SHP77 treated with DMSO at 0.1 percent for 48 hours (cell line): ENCODE measurements around the gene PPOX.

ENCODE experiments used
- DNase-seq: peaks from one replicate; lab custom pipeline; 2025; lab: John Stamatoyannopoulos, UW

PPOX gene

DNA sequence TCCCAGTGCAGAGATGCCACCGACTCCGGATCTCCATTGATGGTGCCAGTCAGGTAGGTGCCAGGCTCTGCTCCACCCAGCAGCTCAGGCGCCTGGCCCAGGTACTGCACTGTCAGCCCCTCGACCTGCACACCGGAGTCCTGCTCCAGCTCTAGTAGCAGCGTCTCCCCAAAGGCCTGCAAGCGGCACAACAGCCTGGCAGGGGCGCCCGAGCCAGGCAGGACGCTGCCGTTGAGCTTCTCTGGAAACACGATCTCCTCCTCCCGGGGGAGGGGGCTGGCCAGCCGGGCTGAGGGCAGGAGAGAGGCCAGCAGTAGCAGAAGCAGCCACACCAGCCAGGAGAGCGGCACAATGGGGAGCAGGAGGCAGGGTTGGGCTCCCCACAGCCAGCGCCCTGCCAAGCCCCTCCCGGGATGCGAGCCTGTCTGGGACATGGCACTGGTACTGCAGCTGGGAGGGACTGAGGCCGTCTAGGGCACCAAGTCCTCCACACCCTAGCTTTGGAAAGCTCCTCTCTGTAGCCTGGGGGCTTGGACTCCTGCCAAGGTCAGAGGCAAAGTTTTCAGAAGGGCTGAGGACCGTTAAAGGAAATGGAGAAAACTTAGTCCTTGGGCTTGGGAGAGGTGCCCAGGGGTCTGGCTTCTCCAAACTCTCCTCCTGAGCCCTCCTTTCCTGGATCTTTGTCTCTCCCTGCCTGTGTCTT is 32.1 kb downstream of the PPOX start:
- no peak for DNase-seq

- DNase-seq: no peak
Observed at GRCh38 chr1:161198897-161199431, 32.7 kb downstream of the PPOX start, which contains the start of gene ADAMTS4. Gene ADAMTS4 (minus strand): TSS chr1:161199054. CDS start chr1:161198627, 427 bp downstream.

DNA sequence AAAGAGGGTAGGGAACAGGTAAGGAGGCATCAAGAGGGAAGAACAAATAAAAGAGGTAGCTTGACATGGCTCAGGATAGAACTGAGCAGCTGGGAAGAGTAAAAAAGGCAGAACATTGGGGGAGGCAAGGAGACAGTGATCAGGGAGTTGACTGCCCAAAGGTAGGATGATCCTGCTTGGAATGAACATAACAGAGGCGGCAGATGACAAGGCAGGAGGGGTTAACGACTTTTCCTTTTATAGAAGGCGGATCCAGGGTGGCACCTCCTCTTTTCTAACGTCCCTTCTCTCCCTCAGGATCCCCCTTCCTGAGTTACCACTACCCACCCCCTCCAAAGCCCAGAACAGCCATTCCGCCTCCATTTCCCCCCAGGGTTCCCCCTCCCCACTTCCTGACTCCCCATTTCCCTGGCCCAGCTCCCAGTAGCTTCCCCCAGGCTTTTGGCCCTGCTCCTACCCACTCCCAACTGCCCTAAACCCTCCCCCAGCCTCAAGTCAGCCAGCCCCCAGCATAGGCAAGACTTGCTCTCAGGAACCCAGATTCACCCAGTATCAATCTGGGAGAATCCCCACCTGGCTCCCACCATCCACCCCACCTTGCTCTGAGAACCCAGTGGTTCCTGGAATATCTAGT is 33.4 kb downstream of the PPOX start:
- DNase-seq: no peak

- no peak for DNase-seq
Observed at GRCh38 chr1:161200421-161200991, 34.3 kb downstream of the PPOX start.

DNA sequence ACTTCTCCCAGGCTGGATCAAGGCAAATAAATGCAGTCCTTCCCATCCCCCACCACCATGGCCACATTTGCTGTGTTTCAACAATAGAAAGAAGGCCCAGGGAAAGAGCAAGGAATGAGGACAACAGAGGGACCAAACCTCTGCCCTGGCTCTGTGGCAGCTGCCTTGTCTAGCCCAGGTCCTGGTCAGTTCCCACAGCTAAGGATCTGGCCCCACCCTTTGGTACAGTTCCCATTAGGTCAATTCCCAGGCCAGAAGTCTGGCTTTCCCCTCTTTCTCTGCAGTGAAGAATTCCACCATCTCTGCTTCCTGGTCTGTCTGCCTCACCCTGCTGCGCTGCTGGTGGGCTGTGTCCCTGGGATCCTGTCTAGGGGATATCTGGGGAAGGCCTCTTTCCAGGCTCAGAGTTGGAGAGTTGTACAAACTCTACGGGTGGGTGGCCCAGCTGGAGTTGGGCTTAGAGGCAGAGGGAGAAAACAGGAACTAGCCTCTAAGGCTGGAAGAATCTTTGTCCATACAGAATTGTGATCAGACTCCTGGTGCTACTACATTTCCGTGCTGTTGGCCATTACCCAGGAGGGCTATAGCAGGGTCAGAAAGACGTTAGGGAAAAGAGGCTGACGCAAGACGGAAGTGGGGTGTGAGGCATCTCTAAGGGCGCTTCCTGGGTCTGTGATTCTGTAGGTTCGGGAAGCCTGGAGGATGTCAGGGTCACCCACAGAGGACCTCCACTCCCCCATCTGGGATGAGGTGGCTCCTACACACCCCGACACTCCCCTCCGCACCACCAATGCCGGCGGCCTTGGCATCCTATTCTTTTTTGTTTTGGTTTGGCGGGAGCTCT is 35.0 kb downstream of the PPOX start:
- no peak for DNase-seq

DNA sequence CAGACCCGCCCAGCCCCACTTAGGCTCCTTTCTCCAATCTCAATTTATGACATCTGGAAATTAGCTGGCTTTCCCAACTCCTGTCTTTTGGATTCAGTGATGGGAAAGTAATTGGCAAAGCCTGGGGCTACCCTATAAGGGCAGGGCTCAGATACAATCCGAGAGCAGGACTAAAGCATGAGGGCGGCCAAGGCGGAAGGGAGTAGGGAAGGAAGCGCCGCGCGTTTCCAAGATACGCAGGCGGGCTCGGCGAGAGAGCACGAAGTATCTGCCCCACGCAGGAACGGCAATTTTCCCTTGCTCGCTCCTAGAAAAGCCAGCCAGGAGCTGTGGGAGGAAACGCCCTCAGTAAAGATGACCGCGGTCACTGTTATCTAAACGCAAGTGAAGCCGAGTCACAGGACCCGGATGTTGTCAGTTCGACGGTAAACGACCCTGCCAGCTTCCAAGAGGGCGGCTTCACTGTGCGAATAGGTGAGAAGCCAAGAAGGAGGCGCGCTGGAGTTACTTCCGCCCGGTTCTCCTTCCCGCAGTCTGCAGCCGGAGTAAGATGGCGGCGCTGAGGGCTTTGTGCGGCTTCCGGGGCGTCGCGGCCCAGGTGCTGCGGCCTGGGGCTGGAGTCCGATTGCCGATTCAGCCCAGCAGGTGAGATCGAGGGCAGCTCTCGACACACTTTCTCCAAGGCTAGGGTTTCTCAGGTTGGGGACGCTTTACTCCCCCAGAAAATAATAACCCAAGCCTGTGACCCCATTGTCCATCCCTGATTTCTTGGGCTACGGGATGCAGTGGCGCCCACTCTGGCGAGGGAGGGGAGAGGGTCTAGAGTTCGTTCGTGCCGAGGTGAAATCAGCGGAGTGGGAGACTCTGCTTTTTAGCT is 35.8 kb downstream of the PPOX start, which contains the start of gene NDUFS2:
Gene NDUFS2, plus strand, starts transcription at position 532 of the 877 bp plus-strand sequence. Its CDS starts 19 bp downstream, at position 551.
- DNase-seq: peak; percentile 99

GRCh38 chr1:161206411-161207140 is 40.4 kb downstream of the PPOX start:
- DNase-seq: no peak

DNA sequence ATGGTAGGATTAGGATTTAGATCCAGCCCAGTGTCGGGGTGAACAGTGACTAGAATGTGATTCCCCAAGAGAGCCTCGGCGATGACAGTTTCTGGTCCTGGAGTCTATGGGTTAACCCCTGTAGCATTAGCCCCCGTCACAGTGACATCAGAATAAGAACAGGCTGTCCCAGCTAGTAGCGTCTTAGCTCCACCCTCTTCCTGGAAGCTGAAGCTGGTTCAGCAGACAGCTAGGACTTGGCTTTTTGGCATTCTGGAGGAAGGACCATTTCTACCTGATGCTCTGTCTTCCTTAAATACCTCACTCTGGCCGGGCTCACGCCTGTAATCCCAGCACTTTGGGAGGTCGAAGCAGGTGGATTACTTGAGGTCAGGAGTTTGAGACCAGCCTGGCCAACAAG is 40.9 kb downstream of the PPOX start:
- DNase-seq: no peak

GRCh38 chr1:161209790-161210409 is 43.7 kb downstream of the PPOX start:
- DNase-seq: peak; percentile 72

DNA sequence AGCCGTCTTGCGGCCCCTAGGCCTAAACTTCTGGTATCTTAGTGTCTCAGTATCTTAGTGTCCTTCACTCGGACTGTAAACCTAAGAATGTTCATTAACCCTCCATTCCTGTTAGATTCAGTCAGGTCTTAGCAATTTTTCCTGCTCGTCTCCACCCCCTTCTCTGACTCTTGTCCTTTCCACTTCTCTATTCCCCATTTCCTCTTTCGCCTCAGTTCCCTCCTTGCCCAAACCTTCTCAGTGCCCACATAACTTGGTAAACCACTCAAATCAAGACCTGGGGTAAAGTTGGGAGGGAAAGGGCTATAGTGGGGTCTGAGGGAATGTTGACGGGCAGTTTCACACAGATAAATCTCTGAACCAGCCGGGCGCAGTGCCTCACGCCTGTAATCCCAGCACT is 48.1 kb downstream of the PPOX start:
- DNase-seq: no peak

DNA sequence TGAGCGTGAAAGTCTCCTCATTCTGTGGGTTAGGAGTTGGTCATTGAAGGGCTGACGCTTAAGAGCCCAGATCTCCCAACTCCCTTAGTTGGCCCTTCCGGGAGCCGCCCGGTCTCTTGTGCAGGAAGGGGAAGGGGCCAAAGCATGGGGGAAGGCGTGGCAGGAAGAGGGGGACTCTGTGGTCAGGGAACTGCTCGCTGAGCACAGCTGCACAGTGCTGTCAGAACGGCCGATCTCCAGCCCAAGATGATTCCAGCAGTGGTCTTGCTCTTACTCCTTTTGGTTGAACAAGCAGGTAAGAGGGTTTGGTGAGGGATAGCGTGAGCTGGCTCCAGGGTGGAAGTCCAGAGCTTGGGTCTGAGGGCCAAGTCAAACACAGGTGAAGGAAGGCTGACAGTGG is 48.9 kb downstream of the PPOX start, which contains the start of gene FCER1G:
Gene FCER1G, plus strand, starts transcription at position 220 of the 400 bp plus-strand sequence. Its CDS starts 27 bp downstream, at position 247.
- DNase-seq: no peak

DNA sequence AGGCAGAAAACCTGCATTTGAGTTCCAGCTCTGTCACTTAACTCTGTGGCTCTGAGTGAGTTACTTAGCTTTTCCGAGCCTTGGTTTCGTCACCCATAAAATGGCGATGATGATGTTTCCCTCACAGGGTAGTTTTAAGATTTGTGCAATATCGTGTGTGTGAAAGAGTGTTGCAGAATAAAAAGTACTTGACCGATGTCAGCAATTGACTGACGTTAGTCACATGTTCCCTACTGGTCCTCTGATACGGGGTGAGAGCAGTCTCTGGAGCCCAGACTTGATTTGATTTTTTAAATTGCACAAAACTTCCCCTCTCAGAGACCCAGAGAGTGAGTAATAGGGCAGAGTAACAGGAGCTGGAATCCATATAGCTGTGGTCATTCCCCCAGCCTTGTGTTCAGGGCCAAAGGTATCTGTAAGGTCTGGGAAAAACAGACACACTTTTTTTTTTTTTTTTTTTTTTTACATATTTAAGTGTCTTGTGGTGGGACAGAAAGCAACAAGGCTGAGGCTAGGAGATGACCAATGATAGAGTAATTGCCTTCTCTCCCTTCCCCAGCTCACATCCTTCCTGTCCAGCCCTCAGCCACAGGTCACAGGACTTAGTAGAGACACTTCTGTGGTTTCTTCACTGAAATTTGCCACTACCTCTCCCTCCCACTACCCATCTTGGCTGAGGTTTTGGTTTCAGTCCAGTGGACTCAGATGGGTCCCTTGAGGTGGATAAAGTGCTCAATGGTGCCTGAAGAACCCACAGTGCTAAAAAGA is 50.9 kb downstream of the PPOX start:
- DNase-seq: no peak

DNA sequence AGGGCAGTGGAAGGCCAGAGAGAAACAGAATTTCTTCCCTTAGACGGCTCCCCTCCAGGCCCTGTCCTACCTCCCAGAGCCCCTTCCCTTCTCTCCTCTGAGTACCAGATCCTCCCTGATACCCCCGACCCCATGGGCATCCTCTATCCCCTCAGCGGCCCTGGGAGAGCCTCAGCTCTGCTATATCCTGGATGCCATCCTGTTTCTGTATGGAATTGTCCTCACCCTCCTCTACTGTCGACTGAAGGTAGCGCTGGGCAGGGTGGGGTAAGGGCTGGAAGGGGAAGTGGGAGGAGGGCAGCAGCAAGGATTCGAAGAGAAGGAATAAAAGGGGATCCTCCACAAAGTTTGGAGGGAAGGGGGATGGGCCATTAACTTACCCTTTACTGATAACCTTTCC is 51.6 kb downstream of the PPOX start:
- no peak for DNase-seq

DNA sequence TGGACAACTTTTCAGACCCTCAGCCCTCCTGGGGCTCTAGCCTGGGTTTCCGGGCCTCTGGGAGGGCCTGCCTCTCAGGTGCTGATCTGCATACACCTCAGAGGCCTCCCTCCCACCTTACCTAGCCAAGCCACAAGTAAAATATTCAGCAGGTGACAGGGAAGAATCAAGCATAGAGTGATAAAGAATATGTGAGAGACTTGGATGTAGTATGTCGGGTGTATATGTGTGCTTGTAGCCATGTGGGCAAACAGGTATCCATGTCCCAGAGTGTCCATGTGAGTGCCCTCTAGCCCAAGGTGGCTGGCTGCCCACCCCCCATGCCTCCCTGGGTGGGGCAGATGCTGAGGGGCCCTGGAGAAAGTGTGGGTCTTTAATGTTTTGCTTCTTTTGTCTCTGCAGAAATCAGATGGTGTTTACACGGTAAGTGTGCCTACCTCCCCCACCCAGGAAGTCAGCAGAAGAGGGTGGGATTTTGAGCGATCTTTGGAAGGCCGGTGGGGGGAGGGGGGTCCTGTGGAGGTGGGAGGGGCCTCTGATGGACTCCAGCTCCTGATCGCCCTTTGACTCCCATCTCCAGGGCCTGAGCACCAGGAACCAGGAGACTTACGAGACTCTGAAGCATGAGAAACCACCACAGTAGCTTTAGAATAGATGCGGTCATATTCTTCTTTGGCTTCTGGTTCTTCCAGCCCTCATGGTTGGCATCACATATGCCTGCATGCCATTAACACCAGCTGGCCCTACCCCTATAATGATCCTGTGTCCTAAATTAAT is 52.3 kb downstream of the PPOX start:
- no peak for DNase-seq

DNA sequence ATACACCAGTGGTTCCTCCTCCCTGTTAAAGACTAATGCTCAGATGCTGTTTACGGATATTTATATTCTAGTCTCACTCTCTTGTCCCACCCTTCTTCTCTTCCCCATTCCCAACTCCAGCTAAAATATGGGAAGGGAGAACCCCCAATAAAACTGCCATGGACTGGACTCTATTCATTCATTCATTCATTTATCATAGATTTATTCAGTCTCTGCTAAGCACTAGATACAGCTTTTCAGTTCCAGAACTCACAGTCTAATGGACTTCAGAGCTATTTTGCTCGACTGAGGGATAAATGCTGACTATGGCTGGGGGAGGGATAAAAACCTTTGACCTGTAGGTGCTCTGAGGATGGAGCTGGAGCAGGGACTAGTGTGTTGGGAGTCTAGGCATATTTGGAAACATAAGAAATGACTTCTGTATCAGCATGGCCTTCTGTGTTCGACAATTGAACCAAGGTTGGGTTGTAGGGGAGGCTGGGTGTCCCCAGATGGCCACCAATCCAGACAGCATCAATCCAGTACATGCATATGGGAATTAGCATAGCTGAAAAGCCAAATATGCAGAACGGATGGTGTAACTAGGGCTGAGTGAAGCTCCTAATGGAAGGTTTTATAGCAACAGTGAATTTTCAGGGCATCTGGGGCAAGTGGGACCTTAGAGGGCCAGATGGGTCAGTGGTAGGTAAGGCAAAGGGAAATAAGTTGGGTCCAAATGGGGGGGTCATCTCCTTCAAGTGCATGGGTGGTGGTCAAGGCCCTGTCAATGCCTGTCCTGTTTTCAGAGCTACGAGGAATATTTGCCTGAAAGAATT is 53.1 kb downstream of the PPOX start:
- no peak for DNase-seq

DNA sequence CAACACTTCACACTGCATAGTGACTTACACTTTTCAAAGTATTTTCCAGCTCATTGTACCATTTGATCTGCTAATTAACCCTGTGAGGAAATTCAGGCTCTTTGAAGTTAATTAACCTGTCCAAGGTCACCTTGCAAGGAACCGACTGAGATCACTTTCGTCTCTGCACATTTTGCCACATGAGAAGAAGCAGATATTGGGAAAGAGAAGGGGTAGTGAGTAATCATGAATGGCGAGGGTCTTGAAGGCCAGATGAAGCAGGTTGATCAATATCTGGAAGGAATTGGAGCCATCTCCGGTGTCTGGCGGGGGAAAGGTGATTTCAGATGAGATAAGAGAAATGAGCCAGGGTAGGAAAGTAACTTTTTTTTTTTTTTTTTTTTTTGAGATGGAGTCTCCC is 53.8 kb downstream of the PPOX start:
- DNase-seq: no peak
